ENCODE data around the gene MYO3B. TPM values are rescaled to one million over a fixed set of nuclear protein-coding genes. Genes with fewer than 3 reads are reported as not detected.
"Not testable (repeated sequence)": the region's sequence is repeated elsewhere in the genome, so short reads cannot be mapped to it uniquely, and the experiment has no call there.

Gene MYO3B
- total RNA-seq, 1 experiment from 2014 or later: 4.4 TPM

DNA sequence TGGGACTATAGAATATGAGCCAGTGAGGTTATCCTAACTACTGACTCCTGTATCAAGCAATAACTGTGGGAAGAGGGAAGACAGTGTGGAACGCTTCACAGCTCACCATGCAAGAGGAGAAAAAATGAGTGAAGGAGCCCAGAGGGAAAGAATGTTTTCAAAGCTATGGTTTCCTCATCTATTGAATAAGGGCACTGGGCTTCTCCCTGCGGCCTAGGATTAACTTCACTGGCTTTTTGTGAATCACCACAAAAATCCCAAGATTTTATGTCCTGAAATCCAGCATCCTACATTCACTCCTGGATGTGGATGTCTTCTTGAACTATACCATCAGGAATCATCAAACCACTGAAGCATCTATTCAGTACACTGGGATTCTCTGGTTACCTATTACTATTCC, 492.7 kb downstream of the MYO3B start:
- H3K9me3 ChIP-seq (ENCODE audit: low read length): no peaks in the 10 kb centered on the region
- no peak overlapping the region for H3K4me3 ChIP-seq (ENCODE audit: low read length)
- no peaks in the 10 kb centered on the region for H3K79me2 ChIP-seq (ENCODE audit: low read length)
- no peaks in the 10 kb centered on the region for H3K4me1 ChIP-seq (ENCODE audit: low read length)
- no peaks in the 10 kb centered on the region for H4K20me1 ChIP-seq (ENCODE audit: insufficient read depth, low read depth, low read length)
- H3K27me3 ChIP-seq (ENCODE audit: low read length): no peaks in the 10 kb centered on the region
- no peak for DNase-seq
- no peak overlapping the region for H3K4me2 ChIP-seq (ENCODE audit: low read depth, low read length, poor library complexity, severe bottlenecking)
- H3K27ac ChIP-seq (ENCODE audit: low read length): no peak overlapping the region
- H2AFZ ChIP-seq (ENCODE audit: low read length): no peak overlapping the region
- no peaks in the 10 kb centered on the region for H3K9me2 ChIP-seq (replicated peaks; ENCODE audit: insufficient read depth, low read length)
- H3K36me3 ChIP-seq (ENCODE audit: insufficient read depth, low read length): no peaks in the 10 kb centered on the region
- H3K9ac ChIP-seq (ENCODE audit: low read length): no peak overlapping the region

DNA sequence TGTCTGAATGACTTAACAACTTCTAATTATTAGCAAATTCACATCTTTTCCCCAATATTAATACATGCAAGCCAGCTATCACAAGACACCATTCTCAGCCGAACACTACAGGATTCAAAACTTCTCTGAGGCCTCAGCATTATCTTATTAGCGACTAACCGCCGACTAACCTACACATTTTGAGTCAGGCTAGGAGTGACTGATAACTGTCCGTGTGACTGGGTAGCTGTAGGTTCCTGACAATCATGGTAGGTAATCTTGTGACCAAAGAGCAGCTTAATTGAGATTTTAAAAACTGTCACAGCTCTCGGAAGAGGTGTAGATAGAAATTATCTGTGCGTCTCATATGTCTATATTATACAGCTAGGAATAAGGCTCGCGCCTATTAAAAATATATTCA, 493.1 kb downstream of the MYO3B start:
- Histone ChIP-seq H3K79me2 (ENCODE audit: low read length) (no peaks in the 10 kb centered on the region), H3K9me3 (ENCODE audit: low read length) (no peaks in the 10 kb centered on the region), H3K4me2 (ENCODE audit: low read depth, low read length, poor library complexity, severe bottlenecking) (no peak overlapping the region), H3K4me3 (ENCODE audit: low read length) (no peak overlapping the region), H3K9ac (ENCODE audit: low read length) (no peak overlapping the region), H3K9me2 (replicated peaks; ENCODE audit: insufficient read depth, low read length) (no peaks in the 10 kb centered on the region), H3K36me3 (ENCODE audit: insufficient read depth, low read length) (no peaks in the 10 kb centered on the region), H3K4me1 (ENCODE audit: low read length) (no peaks in the 10 kb centered on the region), H3K27me3 (ENCODE audit: low read length) (no peaks in the 10 kb centered on the region), H2AFZ (ENCODE audit: low read length) (no peak overlapping the region), H3K27ac (ENCODE audit: low read length) (no peak overlapping the region), H4K20me1 (ENCODE audit: insufficient read depth, low read depth, low read length) (no peaks in the 10 kb centered on the region)
- DNase-seq: no peak

DNA sequence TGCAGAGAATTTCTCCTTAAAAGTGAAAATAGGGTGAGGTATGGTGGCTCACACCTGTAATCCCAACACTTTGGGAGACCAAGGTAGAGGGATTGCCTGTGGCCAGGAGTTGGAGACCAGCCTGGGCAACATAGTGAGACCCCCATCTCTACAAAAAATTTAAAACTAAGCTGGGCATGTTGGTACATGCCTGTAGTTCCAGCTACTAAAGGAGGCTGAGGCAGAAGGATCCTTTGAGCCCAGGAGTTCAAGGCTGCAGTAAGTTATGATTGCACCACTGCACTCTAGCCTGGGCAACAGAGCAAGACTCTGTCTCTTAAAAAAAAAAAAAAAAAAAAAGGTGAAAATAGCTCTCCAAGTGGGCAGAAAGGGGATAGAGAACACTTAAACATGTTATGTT, 496.3 kb downstream of the MYO3B start:
- not testable (repeated sequence) for H3K9me2 ChIP-seq (replicated peaks; ENCODE audit: insufficient read depth, low read length); H4K20me1 ChIP-seq (ENCODE audit: insufficient read depth, low read depth, low read length); H3K36me3 ChIP-seq (ENCODE audit: insufficient read depth, low read length); H3K4me3 ChIP-seq (ENCODE audit: low read length); H3K9ac ChIP-seq (ENCODE audit: low read length); H3K4me1 ChIP-seq (ENCODE audit: low read length); H3K27me3 ChIP-seq (ENCODE audit: low read length); DNase-seq; H2AFZ ChIP-seq (ENCODE audit: low read length); H3K27ac ChIP-seq (ENCODE audit: low read length); H3K79me2 ChIP-seq (ENCODE audit: low read length); H3K4me2 ChIP-seq (ENCODE audit: low read depth, low read length, poor library complexity, severe bottlenecking); H3K9me3 ChIP-seq (ENCODE audit: low read length)

DNA sequence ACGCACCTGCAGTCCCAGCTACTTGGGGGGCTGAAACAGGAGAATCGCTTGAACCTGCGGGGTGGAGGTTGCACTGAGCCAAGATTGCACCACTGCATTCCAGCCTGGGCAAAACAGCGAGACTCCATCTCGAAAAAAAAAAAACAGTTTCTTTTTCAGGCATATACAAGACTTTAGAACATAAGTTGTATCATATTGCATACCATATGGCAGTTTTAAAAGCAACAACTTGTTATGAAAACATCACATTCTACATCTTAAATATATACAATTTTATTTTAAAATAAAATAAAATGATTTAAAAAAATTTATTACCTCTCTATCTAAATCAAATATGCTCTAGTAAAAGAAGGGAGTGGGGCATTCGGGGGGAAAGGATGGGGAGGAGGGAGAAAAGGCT, 497.8 kb downstream of the MYO3B start:
- peaks cover 12% of the 10 kb centered on the region for H3K4me1 ChIP-seq (ENCODE audit: low read length)

DNA sequence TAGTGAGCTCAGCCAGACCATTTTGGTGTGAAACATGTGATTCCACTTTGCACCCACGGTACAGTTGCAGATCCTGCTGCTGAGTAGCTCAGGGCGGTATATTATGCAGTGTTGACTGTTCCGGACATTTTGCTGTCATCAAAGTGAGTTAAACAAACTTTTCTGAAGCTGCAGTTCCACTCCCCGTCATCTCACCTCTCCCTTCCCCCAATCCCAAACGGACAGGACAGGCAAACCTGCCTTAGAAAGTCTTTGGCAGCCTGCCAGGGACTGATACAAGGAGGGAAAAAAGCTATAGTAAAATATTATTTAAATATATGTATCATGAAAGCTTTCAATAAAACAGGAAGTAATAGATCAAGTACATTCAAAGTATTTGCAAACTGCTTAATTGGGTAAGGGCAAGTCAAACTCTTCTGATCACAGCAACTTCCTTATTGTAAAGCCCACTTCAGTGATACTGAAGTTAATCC, 501.7 kb downstream of the MYO3B start:
- Histone ChIP-seq H3K9me2 (replicated peaks; ENCODE audit: insufficient read depth, low read length) (no peaks in the 10 kb centered on the region), H3K9ac (ENCODE audit: low read length) (no peak overlapping the region), H3K4me3 (ENCODE audit: low read length) (no peak overlapping the region), H4K20me1 (ENCODE audit: insufficient read depth, low read depth, low read length) (no peaks in the 10 kb centered on the region), H2AFZ (ENCODE audit: low read length) (no peak overlapping the region), H3K27me3 (ENCODE audit: low read length) (no peaks in the 10 kb centered on the region), H3K36me3 (ENCODE audit: insufficient read depth, low read length) (no peaks in the 10 kb centered on the region), H3K9me3 (ENCODE audit: low read length) (no peaks in the 10 kb centered on the region), H3K4me1 (ENCODE audit: low read length) (peaks cover 12% of the 10 kb centered on the region), H3K79me2 (ENCODE audit: low read length) (no peaks in the 10 kb centered on the region), H3K4me2 (ENCODE audit: low read depth, low read length, poor library complexity, severe bottlenecking) (no peak overlapping the region), H3K27ac (ENCODE audit: low read length) (no peak overlapping the region)
- DNase-seq: peak; percentile 41

More for the DNA sequence above, 497.8 kb downstream of the MYO3B start:
- no peaks in the 10 kb centered on the region for H3K79me2 ChIP-seq (ENCODE audit: low read length)
- no peaks in the 10 kb centered on the region for H3K9me2 ChIP-seq (replicated peaks; ENCODE audit: insufficient read depth, low read length)
- H4K20me1 ChIP-seq (ENCODE audit: insufficient read depth, low read depth, low read length): no peaks in the 10 kb centered on the region
- no peak overlapping the region for H3K27ac ChIP-seq (ENCODE audit: low read length)
- DNase-seq: no peak
- no peaks in the 10 kb centered on the region for H3K27me3 ChIP-seq (ENCODE audit: low read length)
- H3K9me3 ChIP-seq (ENCODE audit: low read length): no peaks in the 10 kb centered on the region
- H3K4me2 ChIP-seq (ENCODE audit: low read depth, low read length, poor library complexity, severe bottlenecking): no peak overlapping the region
- H3K9ac ChIP-seq (ENCODE audit: low read length): no peak overlapping the region
- no peaks in the 10 kb centered on the region for H3K36me3 ChIP-seq (ENCODE audit: insufficient read depth, low read length)
- H3K4me3 ChIP-seq (ENCODE audit: low read length): no peak overlapping the region
- H2AFZ ChIP-seq (ENCODE audit: low read length): no peak overlapping the region

DNA sequence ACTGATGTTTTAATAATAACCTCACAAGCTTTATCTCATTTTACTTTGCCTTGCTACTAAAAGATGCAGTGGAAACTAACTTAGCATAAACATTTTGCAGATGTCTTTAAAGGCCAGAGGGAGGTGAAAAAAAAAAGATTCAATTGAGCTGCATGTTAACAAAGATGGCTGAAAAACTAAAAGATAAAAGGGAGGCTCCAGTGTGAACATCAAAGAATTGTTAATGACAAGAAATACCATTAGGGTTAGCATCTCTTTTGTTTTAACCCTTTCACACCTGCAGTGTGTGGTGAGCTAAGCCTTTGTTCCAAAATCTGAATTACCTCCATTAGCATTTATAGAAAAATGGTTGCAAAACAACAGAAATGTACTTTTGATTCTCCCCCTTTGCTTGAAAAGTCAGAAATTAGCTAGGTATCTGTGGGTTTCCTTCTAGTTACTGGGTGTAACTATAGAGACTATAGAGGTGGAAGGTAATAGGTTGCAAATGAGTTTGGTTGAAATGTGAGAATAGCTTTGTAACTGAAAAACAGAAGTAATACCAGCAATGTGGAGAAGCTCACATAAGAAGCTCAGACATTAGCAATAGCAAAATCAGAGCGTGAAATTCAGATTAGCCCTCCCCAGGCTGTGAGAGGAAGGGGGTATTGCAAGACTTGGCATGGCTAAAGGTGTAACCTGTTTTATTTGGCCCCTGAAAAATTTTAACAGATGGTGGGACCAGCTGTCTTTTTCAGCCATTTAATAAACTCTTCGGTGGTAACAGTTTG, 502.4 kb downstream of the MYO3B start:
- Histone ChIP-seq H3K4me3 (ENCODE audit: low read length) (no peak overlapping the region), H3K9me3 (ENCODE audit: low read length) (no peaks in the 10 kb centered on the region)

DNA sequence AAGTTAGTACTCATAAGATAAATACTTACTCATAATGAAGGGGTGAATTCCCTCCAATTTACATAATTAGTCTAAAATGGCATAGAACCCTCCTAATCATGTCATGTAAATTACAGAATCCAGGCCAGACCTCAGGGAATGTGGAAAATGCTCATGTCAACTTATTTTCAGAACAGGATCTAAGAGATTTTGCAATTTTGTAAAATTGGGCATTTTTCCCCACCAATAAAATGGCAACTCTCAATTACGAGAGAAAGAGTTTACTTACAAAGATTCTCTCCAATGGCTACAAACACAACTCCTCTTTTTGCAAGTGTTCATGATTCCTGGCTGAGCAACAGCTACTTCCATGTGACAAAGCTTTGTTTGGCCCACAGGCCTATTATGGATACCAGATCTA, 503.4 kb downstream of the MYO3B start:
- no peak overlapping the region for H2AFZ ChIP-seq (ENCODE audit: low read length)
- no peaks in the 10 kb centered on the region for H3K9me3 ChIP-seq (ENCODE audit: low read length)
- DNase-seq: no peak
- no peaks in the 10 kb centered on the region for H3K79me2 ChIP-seq (ENCODE audit: low read length)
- H3K9ac ChIP-seq (ENCODE audit: low read length): no peak overlapping the region
- no peaks in the 10 kb centered on the region for H3K9me2 ChIP-seq (replicated peaks; ENCODE audit: insufficient read depth, low read length)
- H3K27me3 ChIP-seq (ENCODE audit: low read length): no peaks in the 10 kb centered on the region
- H3K4me2 ChIP-seq (ENCODE audit: low read depth, low read length, poor library complexity, severe bottlenecking): no peak overlapping the region
- H4K20me1 ChIP-seq (ENCODE audit: insufficient read depth, low read depth, low read length): no peaks in the 10 kb centered on the region
- no peak overlapping the region for H3K27ac ChIP-seq (ENCODE audit: low read length)
- H3K36me3 ChIP-seq (ENCODE audit: insufficient read depth, low read length): no peaks in the 10 kb centered on the region
- no peak overlapping the region for H3K4me3 ChIP-seq (ENCODE audit: low read length)
- H3K4me1 ChIP-seq (ENCODE audit: low read length): peaks cover 12% of the 10 kb centered on the region

More for the DNA sequence above, 502.4 kb downstream of the MYO3B start:
- Histone ChIP-seq H3K4me1 (ENCODE audit: low read length) (peaks cover 12% of the 10 kb centered on the region), H3K9me2 (replicated peaks; ENCODE audit: insufficient read depth, low read length) (no peaks in the 10 kb centered on the region), H3K27me3 (ENCODE audit: low read length) (no peaks in the 10 kb centered on the region), H3K27ac (ENCODE audit: low read length) (no peak overlapping the region), H2AFZ (ENCODE audit: low read length) (no peak overlapping the region), H4K20me1 (ENCODE audit: insufficient read depth, low read depth, low read length) (no peaks in the 10 kb centered on the region), H3K36me3 (ENCODE audit: insufficient read depth, low read length) (no peaks in the 10 kb centered on the region), H3K9ac (ENCODE audit: low read length) (no peak overlapping the region), H3K4me2 (ENCODE audit: low read depth, low read length, poor library complexity, severe bottlenecking) (no peak overlapping the region), H3K79me2 (ENCODE audit: low read length) (no peaks in the 10 kb centered on the region)
- no peak for DNase-seq

DNA sequence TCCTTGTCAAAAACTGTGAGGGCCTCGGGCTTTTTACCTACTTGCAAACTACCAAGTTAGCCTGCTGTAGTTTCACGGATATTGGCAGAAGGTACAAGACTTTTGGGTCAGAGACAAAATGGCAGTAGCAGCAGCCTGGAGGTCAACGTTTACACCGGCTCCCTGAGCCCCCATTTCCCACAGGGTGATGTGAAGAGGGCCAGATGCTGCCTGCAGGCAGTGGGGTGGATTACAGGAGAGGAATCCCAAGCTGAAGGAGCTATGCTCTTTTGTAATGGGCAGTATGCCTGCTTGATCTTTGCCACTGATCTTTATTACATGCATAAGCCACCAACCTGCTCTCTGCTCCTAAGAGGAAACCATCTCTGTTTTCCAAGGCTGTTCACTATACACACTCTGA, 507.6 kb downstream of the MYO3B start:
- H3K4me3 ChIP-seq (ENCODE audit: low read length): no peak overlapping the region
- no peaks in the 10 kb centered on the region for H3K9me3 ChIP-seq (ENCODE audit: low read length)
- no peaks in the 10 kb centered on the region for H3K27me3 ChIP-seq (ENCODE audit: low read length)
- H4K20me1 ChIP-seq (ENCODE audit: insufficient read depth, low read depth, low read length): no peaks in the 10 kb centered on the region
- no peak overlapping the region for H3K9ac ChIP-seq (ENCODE audit: low read length)
- no peak overlapping the region for H3K4me2 ChIP-seq (ENCODE audit: low read depth, low read length, poor library complexity, severe bottlenecking)
- no peaks in the 10 kb centered on the region for H3K9me2 ChIP-seq (replicated peaks; ENCODE audit: insufficient read depth, low read length)
- H3K27ac ChIP-seq (ENCODE audit: low read length): no peak overlapping the region
- no peaks in the 10 kb centered on the region for H3K79me2 ChIP-seq (ENCODE audit: low read length)
- DNase-seq: no peak
- H2AFZ ChIP-seq (ENCODE audit: low read length): no peak overlapping the region
- no peaks in the 10 kb centered on the region for H3K36me3 ChIP-seq (ENCODE audit: insufficient read depth, low read length)
- peaks cover under 1% of the 10 kb centered on the region; the same call in 1 of the 2 replicates for H3K4me1 ChIP-seq (ENCODE audit: low read length)

All from Karpas-422 (cell line).